22Rv1 (cell line): ENCODE results near the gene GABPB1.

ENCODE experiments used
- CTCF ChIP-seq: fragments of 450-650 bp; IDR thresholded peaks from 2 replicates; pipeline ENCODE4 v1.5.1; 2017; ENCODE audit warnings: mild to moderate bottlenecking
- ZFX ChIP-seq: fragments of 450-650 bp; IDR thresholded peaks from 2 replicates; pipeline ENCODE4 v1.6.1; 2017; ENCODE audit warnings: antibody characterized with exemption, borderline replicate concordance

GRCh38 chr15:50277370-50277769, 77.6 kb downstream of the GABPB1 start:
- no peak for TF ChIP-seq CTCF
- no peak for TF ChIP-seq ZFX
